Measurements from ENCODE around the gene DGCR8.

DGCR8 gene

DNA sequence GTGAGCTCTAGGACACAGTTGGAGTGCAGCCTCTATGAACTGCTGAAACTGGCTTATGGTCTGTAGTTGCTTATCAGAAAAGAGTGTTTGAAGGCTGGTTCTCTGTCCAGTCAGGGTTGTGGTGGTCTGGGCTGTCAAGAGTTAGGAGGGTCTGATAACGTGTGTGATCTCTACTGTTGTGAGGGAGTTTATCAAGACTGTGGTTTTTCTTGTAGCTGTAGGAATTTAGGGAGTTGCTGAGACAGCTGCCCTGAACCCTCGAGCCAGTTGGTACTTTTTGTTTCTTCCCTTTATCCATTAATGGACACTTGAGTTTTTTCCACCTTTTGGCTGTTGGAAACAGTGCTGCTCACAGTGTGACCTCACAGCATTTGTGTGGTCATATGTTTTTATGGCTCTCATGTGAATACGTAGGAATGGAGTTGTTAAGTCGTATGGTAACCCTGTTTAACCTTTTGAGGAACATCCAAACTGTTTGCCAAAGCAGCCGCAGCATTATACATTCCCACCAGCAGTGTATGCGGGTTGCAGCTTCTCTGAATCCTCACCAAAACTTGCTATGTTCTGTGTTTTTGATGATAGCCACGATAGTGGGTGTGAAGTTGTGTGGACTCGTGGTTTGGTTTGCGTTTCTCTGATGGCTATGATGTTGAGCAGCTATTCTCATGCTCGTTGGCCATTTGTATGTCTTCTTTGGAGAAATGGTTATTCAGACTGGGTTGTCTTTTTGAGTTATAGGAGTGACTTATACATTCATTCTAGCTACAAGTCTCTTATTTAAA, 20.9 kb upstream of the DGCR8 start:
- H2BK5ac ChIP-seq (ENCODE audit: low read length): no peak overlapping the region
- H3K27me3 ChIP-seq (ENCODE audit: control insufficient read depth in 3 of 3, insufficient read depth in 3 of 3, low read depth in 1 of 3, low read length in 3 of 3): no peaks in the 10 kb centered on the region
- no peak overlapping the region for H4K91ac ChIP-seq (ENCODE audit: low read depth, low read length, poor library complexity)
- H2BK12ac ChIP-seq (ENCODE audit: low read length): no peak overlapping the region
- no peak overlapping the region for H4K8ac ChIP-seq (ENCODE audit: low read depth, low read length)
- no CpG with 5 or more reads among the region's 10 CpGs for WGBS, 2 donors (ENCODE audit: extremely low coverage in 2 of 2, insufficient read length in 2 of 2, insufficient replicate concordance in 1 of 2)
- H3K36me3 ChIP-seq (replicated peaks in 1 of 2; ENCODE audit: control insufficient read depth in 2 of 2, insufficient read depth in 2 of 2, low read length in 2 of 2): peaks cover 0 to 7% of the 10 kb centered on the region in 2 donors
- no peak overlapping the region for H3K9ac ChIP-seq (ENCODE audit: low read depth, low read length, poor library complexity)
- no peaks in the 10 kb centered on the region for H3K9me3 ChIP-seq (replicated peaks in 1 of 2; ENCODE audit: control insufficient read depth in 2 of 2, insufficient read depth in 1 of 2, low read depth in 1 of 2, low read length in 2 of 2)
- H3K14ac ChIP-seq (ENCODE audit: low read length): no peak overlapping the region
- H3K4ac ChIP-seq (ENCODE audit: low read length): no peak overlapping the region
- peaks cover 3% of the 10 kb centered on the region for H3K79me1 ChIP-seq (ENCODE audit: low read depth, low read length)
- no peak overlapping the region for H3K18ac ChIP-seq (ENCODE audit: low read length)
- no peak overlapping the region for H3K27ac ChIP-seq (replicated peaks; ENCODE audit: low read length)
- no peak for DNase-seq (ENCODE audit: low spot score)
- H2BK120ac ChIP-seq (ENCODE audit: low read depth, low read length): no peak overlapping the region
- no peak overlapping the region for H3K23ac ChIP-seq (ENCODE audit: low read depth, low read length, poor library complexity)
- H2BK15ac ChIP-seq (ENCODE audit: low read length): no peak overlapping the region
- H3K4me1 ChIP-seq (ENCODE audit: control insufficient read depth in 2 of 2, insufficient read depth in 1 of 2, low read depth in 1 of 2, low read length in 2 of 2): peaks cover 0 to 6% of the 10 kb centered on the region in 2 donors
- H2AFZ ChIP-seq (ENCODE audit: low read length): no peak overlapping the region
- H2AK5ac ChIP-seq (ENCODE audit: low read depth, low read length): no peak overlapping the region
- no peak overlapping the region for H3K4me2 ChIP-seq (ENCODE audit: insufficient read depth, low read length, poor library complexity, severe bottlenecking)
- no peak overlapping the region for H3K4me3 ChIP-seq (ENCODE audit: low read length in 2 of 2)

DNA sequence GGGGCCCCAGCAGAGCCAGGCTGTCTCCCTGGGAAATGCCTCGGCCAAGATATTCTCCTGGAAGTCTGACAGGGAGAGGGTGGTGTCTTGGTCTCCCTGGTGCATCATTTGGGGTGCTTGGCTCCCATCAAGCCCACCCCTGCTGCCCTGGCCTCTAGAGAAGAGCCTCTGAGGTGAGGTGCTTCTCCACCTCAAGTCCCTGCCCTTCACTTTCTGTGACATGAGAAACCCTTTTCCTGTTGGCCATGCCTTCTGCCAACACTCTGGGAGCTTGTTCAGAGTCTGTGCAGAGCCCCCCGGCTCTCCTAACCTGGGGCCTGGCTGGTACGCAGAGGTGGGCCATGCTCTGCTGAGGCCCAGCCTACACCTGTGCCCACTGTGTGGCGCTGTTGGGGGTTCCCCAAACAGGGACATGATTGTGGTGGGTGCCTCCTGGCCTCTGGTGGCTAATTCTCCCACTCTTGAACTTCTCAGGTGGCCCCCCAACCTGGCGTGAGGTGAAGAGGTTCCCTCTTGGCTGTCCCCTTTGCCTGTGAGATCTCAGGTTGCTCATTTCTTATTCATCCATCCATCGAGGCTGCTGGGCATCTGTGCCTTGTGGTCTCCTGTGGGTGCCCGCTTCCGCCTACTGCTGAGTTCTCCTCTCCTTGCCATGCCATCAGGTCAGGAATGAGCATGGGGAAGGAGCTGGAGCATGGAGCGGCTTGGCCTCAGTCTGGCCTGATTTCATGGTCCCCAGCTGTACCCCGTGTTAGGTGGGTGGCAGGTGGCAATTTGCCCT, 19.2 kb upstream of the DGCR8 start:
- peaks cover 0 to 6% of the 10 kb centered on the region in 2 donors for H3K4me1 ChIP-seq (ENCODE audit: control insufficient read depth in 2 of 2, insufficient read depth in 1 of 2, low read depth in 1 of 2, low read length in 2 of 2)
- no peak overlapping the region for H3K4me3 ChIP-seq (ENCODE audit: low read length in 2 of 2)
- H3K14ac ChIP-seq (ENCODE audit: low read length): peak overlapping the region; percentile 27
- no peak overlapping the region for H2BK12ac ChIP-seq (ENCODE audit: low read length)
- no peaks in the 10 kb centered on the region for H3K9me3 ChIP-seq (replicated peaks in 1 of 2; ENCODE audit: control insufficient read depth in 2 of 2, insufficient read depth in 1 of 2, low read depth in 1 of 2, low read length in 2 of 2)
- H3K79me1 ChIP-seq (ENCODE audit: low read depth, low read length): no peaks in the 10 kb centered on the region
- no peak overlapping the region for H3K4me2 ChIP-seq (ENCODE audit: insufficient read depth, low read length, poor library complexity, severe bottlenecking)
- no peak overlapping the region for H2AFZ ChIP-seq (ENCODE audit: low read length)
- no CpG with 5 or more reads among the region's 10 CpGs for WGBS, 2 donors (ENCODE audit: extremely low coverage in 2 of 2, insufficient read length in 2 of 2, insufficient replicate concordance in 1 of 2)
- DNase-seq (ENCODE audit: low spot score): no peak
- H3K18ac ChIP-seq (ENCODE audit: low read length): peak overlapping the region; percentile 82
- no peaks in the 10 kb centered on the region for H3K27me3 ChIP-seq (ENCODE audit: control insufficient read depth in 3 of 3, insufficient read depth in 3 of 3, low read depth in 1 of 3, low read length in 3 of 3)
- H4K8ac ChIP-seq (ENCODE audit: low read depth, low read length): no peak overlapping the region
- H3K36me3 ChIP-seq (replicated peaks in 1 of 2; ENCODE audit: control insufficient read depth in 2 of 2, insufficient read depth in 2 of 2, low read length in 2 of 2): peaks cover 3 to 4% of the 10 kb centered on the region in 2 donors
- H2BK5ac ChIP-seq (ENCODE audit: low read length): peak overlapping the region; percentile 87
- peak overlapping the region; percentile 68 for H2AK5ac ChIP-seq (ENCODE audit: low read depth, low read length)
- H3K9ac ChIP-seq (ENCODE audit: low read depth, low read length, poor library complexity): peak overlapping the region; percentile 26
- H3K23ac ChIP-seq (ENCODE audit: low read depth, low read length, poor library complexity): peak overlapping the region; percentile 94
- H3K4ac ChIP-seq (ENCODE audit: low read length): peak overlapping the region; percentile 1
- H2BK15ac ChIP-seq (ENCODE audit: low read length): peak overlapping the region; percentile 12
- no peak overlapping the region for H2BK120ac ChIP-seq (ENCODE audit: low read depth, low read length)
- no peak overlapping the region for H3K27ac ChIP-seq (replicated peaks; ENCODE audit: low read length)
- no peak overlapping the region for H4K91ac ChIP-seq (ENCODE audit: low read depth, low read length, poor library complexity)

DNA sequence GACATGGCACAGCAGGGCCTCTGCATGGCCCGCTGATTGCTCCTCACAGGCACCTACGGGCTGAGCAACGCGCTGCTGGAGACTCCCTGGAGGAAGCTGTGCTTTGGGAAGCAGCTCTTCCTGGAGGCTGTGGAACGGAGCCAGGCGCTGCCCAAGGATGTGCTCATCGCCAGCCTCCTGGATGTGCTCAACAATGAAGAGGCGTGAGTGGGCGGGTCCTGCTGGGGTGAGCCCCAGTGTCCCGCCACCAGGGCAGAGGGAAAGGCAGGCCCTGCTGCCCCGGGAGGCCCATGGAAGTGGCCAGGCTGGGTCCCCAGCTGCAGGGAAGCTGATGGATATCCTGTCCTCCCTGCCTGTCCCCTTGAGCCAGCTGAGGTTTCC, 18.6 kb upstream of the DGCR8 start:
- Histone ChIP-seq H3K4me1 (ENCODE audit: control insufficient read depth in 2 of 2, insufficient read depth in 1 of 2, low read depth in 1 of 2, low read length in 2 of 2) (peaks cover 0 to 6% of the 10 kb centered on the region in 2 donors), H2BK5ac (ENCODE audit: low read length) (no peak overlapping the region), H3K27ac (replicated peaks; ENCODE audit: low read length) (no peak overlapping the region), H3K27me3 (ENCODE audit: control insufficient read depth in 3 of 3, insufficient read depth in 3 of 3, low read depth in 1 of 3, low read length in 3 of 3) (no peaks in the 10 kb centered on the region), H2BK120ac (ENCODE audit: low read depth, low read length) (no peak overlapping the region), H2AK5ac (ENCODE audit: low read depth, low read length) (peak overlapping the region; percentile 68), H4K8ac (ENCODE audit: low read depth, low read length) (no peak overlapping the region), H3K36me3 (replicated peaks in 1 of 2; ENCODE audit: control insufficient read depth in 2 of 2, insufficient read depth in 2 of 2, low read length in 2 of 2) (peaks cover 3 to 4% of the 10 kb centered on the region in 2 donors), H3K4ac (ENCODE audit: low read length) (peak overlapping the region; percentile 1), H2BK12ac (ENCODE audit: low read length) (no peak overlapping the region), H2AFZ (ENCODE audit: low read length) (no peak overlapping the region), H3K79me1 (ENCODE audit: low read depth, low read length) (no peaks in the 10 kb centered on the region), H3K14ac (ENCODE audit: low read length) (peak overlapping the region; percentile 27), H3K9me3 (replicated peaks in 1 of 2; ENCODE audit: control insufficient read depth in 2 of 2, insufficient read depth in 1 of 2, low read depth in 1 of 2, low read length in 2 of 2) (no peaks in the 10 kb centered on the region), H3K23ac (ENCODE audit: low read depth, low read length, poor library complexity) (peak overlapping the region; percentile 94), H3K4me2 (ENCODE audit: insufficient read depth, low read length, poor library complexity, severe bottlenecking) (no peak overlapping the region), H3K4me3 (ENCODE audit: low read length in 2 of 2) (no peak overlapping the region), H3K9ac (ENCODE audit: low read depth, low read length, poor library complexity) (peak overlapping the region; percentile 26), H2BK15ac (ENCODE audit: low read length) (no peak overlapping the region), H4K91ac (ENCODE audit: low read depth, low read length, poor library complexity) (no peak overlapping the region), H3K18ac (ENCODE audit: low read length) (peak overlapping the region; percentile 82)
- no CpG with 5 or more reads among the region's 11 CpGs for WGBS, 2 donors (ENCODE audit: extremely low coverage in 2 of 2, insufficient read length in 2 of 2, insufficient replicate concordance in 1 of 2)
- DNase-seq (ENCODE audit: low spot score): no peak

Measured in neuronal stem cell (in vitro differentiated cells).